HG02840 (cell line): ENCODE results near the gene UBFD1.
"Not testable (repeated sequence)": the region's sequence is repeated elsewhere in the genome, so short reads cannot be mapped to it uniquely, and the experiment has no call there.

Experiments
- ATAC-seq: cut with Tn5 transposase; IDR thresholded peaks from one replicate; pipeline ENCODE4 v1.9.1; 2021; ENCODE audit warnings: mild to moderate bottlenecking, moderate library complexity, moderate number of reproducible peaks; ENCODE audit not compliant: unreplicated experiment, low FRiP score

Gene UBFD1

DNA sequence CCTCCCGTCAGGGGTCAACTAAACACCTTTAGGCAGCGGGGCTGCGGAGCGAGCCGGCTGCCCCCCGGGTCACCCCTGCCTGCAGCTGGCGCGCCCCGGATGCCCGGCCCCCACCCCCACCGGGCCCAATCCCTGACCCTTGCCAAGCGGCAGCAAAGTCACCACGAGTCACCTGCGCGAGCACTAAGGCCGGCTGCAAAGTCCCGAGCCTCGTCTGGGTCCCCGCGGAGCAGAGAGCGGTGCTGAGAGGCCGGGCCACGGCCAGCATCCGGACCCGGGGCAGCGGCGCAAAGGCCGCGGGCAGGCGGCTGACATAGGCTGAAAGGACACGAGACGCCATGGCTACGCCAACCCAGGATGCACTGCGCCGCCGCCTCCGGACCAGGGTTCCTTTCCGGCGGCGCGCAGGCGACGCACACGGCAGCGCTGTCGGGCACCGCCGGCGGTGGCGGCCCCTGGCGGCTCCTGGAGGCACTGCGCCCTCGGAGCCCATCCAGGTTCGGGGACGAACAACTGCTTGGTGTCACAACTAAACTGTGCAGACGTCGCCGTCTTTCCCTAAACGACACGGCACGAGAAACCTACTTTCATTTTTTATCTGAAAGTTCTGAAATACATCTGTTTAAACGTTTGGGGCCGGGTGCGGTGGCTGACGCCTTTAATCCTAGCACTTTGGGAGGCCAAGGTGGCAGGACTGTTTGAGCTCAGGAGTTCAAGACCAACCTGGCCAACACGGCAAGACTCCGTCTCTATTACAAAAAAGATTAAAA lies 38.6 kb downstream of the UBFD1 start, which contains the start of gene NDUFAB1:
Gene NDUFAB1, minus strand, starts transcription at position 366 of the 770 bp plus-strand sequence. Its CDS starts 26 bp downstream, at position 340.
- peak; percentile 90 for ATAC-seq

DNA sequence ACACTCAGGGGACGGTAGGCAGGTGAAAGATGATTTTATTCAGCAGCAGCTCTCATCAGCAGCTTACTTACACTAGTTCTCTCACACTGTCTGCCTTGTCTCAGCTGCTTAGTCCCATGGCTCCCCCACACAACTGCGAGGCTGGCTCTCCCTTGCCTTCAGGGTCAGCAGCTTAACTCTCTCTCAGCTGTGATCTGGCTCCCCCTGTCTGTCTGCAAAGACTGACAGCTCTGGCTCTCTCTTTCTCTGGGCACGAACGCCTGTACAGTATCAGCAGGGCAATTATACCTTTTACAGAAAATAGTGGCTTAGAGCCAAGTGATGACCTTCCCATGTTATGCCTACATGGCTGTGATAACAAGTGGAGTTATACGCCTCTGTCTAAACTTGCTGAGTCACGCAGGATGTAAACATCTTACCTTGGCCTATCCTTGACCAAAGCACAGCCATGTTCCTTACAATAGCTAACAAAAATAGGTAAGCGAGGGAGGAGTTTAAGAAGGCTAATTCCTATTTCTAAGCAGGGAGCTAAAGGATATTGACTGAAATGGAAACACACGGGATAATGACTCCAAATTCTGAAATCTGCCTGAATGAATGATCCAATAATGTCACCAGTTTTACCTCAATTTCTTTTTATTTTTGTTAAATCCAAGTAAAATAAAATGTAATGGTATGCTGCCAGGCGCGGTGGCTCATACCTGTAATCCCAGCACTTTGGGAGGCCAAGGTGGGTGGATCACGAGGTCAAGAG lies 39.7 kb downstream of the UBFD1 start:
- no peak for ATAC-seq

DNA sequence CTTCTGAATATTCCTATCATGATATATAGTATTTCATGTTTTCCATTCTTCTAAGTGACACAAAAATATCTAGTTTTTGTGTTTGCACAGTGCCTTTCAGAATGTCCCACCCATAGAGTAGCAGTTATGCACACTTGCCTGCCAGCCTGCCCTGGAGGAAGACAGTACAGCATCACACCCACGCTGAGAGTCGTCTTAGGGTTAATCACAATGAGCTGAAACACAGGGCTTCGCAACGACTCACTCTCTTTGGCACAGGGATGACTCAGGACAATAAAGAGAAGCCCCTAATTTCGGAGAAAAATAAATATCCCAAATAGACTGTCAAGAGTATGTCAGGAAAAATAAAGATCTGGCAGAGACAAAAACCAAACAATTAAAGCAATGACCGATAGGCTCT lies 50.2 kb downstream of the UBFD1 start:
- no peak for ATAC-seq

DNA sequence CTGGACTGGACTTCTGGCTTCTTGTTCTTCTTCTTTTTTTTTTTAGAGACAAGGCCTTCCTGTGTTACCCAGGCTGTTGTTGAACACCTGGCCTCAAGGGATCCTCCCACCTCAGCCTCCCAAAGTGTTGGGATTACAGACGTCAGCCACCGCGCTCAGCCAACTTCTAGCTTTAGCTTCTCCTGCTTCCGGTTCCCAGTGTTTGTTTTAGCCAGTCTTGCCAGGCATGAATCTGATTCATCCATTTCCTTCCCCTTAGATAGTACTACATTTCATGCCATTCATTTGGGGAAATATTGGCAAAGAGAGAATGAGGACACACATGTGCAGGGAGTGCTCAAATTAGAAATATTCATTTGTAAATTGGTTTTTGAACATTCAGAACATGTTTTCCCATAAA lies 50.7 kb downstream of the UBFD1 start:
- ATAC-seq, result no peak

DNA sequence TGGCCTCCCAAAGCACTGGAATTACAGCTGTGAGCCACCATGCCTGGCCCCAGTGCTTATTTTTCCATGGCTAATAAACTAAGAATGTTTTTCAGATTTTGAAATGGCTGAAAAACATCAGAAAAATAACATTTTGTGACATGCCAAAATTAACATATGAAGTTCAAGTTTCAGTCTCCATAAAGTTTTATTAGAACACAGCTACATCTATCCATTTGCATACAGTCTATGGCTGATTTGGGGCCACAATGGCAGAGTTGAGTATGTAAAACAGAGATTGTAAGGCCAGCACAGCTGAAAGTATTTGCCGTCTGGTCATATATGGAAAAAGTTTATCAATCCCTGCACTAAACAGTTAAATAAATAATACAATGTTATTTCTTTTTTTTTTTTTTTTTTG lies 52.4 kb downstream of the UBFD1 start:
- no peak for ATAC-seq

DNA sequence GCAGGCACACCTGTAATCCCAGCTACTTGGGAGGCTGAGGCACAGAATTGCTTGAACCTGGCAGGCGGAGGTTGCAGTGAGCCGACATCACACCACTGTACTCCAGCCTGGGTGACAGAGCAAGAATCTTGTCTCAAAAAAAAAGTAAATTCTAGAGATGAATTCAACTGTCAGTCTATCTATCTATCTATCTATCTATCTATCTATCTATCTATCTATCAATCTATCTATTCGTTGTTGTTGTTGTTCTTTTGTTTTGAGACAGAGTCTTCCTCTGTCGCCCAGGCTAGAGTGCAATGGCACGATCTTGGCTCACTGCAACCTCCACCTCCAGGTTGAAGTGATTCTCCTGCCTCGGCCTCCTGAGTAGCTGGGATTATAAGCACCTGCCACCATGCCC lies 53.4 kb downstream of the UBFD1 start:
- not testable (repeated sequence) for ATAC-seq

DNA sequence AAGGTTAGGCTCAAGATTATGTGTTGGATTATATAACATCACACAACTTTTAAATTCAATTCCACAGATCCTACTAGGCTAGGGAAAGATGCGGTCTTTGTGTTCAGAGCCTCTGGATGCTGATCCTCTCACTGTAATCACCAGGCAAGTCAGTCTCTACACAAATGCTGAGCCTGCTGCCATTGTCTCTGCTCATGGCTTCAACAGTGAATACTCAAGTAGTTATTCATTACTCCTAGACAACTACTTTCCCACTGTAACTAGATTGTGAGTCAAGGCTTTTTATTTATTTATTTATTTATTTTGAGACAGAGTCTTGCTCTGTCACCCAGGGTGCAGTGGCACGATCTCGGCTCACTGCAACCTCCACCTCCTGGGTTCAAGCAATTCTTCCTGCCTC lies 54.4 kb downstream of the UBFD1 start:
- ATAC-seq, result no peak

DNA sequence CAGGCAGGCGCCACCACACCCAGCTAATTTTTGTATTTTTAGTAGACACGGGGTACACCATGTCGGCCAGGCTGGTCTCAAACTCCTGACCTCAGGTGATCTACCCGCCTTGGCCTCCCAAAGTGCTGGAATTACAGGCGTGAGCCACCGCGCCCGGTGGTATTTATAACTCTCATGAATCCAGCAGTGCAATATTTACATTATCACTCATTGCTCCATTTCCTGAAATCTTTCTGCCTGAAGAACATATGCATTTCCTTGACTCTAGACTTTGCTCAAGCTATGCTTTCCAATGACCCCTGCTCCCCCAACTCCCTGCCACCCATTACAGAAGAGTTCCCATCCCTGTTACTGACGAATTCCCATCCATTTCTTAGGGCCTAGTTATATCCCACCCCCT lies 58.3 kb downstream of the UBFD1 start:
- no peak for ATAC-seq
